Activated T-cell treated with anti-CD3 and anti-CD28 coated beads, Interleukin-2, amount 50 U/mL, for 24 hours (primary cell): ENCODE measurements around the gene ELP4.
A peak's percentile ranks its signal among the peaks of the same experiment; 100 is the strongest.

Experiments used
- DNase-seq: peaks from one replicate; pipeline ENCODE4 v3.0.0-alpha.2; 2020
- H3K27ac Mint-ChIP-seq: 2 replicates; pipeline ENCODE4 v1.8.0; 2020; ENCODE audit warnings: mild to moderate bottlenecking, mixed read lengths
- H3K27me3 Mint-ChIP-seq: 2 replicates; pipeline ENCODE4 v1.8.0; 2020; ENCODE audit warnings: mixed read lengths
- H3K36me3 Mint-ChIP-seq: 2 replicates; pipeline ENCODE4 v1.8.0; 2020; ENCODE audit warnings: low read depth, mixed read lengths
- H3K4me1 Mint-ChIP-seq: 2 replicates; pipeline ENCODE4 v1.8.0; 2020; ENCODE audit warnings: low read depth, mixed read lengths
- H3K4me3 Mint-ChIP-seq: 2 replicates; pipeline ENCODE4 v1.8.0; 2020; ENCODE audit warnings: mild to moderate bottlenecking, moderate library complexity, mixed read lengths
- H3K9me3 Mint-ChIP-seq: 2 replicates; pipeline ENCODE4 v1.8.0; 2020; ENCODE audit warnings: mixed read lengths

Gene ELP4

DNA sequence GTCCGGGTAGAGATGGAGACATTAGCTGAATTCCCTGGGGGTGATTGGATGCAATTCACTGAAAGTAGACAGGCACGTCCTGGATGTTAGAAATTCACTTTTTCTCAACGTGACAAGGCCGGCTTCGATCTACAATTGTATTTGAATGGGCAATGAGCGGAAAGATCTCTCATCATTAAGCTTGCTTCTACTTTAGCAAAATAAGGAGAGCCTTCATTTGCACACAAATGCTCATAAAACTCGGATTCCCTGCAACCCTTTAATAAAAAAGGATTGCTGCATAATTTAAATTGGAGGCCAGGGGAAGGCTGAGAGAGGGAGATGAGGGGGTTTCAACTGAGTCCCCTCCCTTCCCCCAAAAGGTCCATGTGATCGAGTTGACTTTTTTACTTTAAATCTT is 312.2 kb downstream of the ELP4 start:
- Mint-ChIP-seq H3K27me3 (peaks cover 94% of the 10 kb centered on the region), H3K9me3 (peaks cover 4% of the 10 kb centered on the region), H3K36me3 (no peaks in the 10 kb centered on the region), H3K4me3 (no peak overlapping the region), H3K4me1 (peaks cover 21% of the 10 kb centered on the region), H3K27ac (no peak overlapping the region)
- DNase-seq, result no peak

- peaks cover 93% of the 10 kb centered on the region for H3K27me3 Mint-ChIP-seq
- H3K4me1 Mint-ChIP-seq, result peaks cover 19% of the 10 kb centered on the region
- no peak for DNase-seq
- H3K4me3 Mint-ChIP-seq, result no peak overlapping the region
- H3K9me3 Mint-ChIP-seq, result peaks cover 4% of the 10 kb centered on the region
- no peak overlapping the region for H3K27ac Mint-ChIP-seq
- no peaks in the 10 kb centered on the region for H3K36me3 Mint-ChIP-seq
Measured at GRCh38 chr11:31822175-31822926, 312.8 kb downstream of the ELP4 start.

DNA sequence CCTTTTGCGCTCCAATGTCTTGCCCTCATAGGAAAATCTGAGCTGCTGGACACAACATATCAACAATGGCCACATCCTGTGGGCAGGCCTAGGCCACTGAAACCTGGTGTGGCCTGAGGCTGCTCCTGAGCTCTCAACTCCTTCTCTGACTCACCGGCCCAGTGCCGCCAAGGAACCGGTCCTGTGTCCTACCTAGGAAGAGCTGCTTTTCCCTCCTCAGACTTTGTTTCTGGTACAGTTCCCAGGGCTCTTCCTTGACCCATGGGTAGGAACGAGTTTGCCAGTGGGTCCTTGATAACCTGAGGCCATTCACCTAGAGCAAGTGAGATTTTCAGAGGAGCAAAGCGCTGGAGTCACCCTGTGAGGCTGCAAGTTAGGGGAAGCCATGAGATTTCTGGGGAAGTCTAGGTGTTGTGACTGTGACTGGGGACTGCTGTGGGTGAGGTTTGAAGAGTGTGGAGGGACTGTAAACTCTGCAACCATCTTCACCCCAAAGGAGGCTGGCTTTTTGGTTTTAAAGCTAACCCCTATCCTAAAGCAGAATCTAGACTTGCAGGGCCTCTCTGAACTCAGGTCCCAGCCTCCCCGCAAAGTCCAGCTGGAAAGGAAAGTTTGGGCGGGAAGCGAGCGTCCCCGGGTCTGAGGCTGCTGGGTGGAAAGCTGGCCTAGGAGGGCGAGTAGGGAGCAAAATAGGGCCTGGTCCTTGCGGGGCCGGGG is 313.5 kb downstream of the ELP4 start:
- peaks cover 22% of the 10 kb centered on the region for H3K4me1 Mint-ChIP-seq
- no peak overlapping the region for H3K4me3 Mint-ChIP-seq
- DNase-seq, result no peak
- H3K27me3 Mint-ChIP-seq, result peaks cover 94% of the 10 kb centered on the region
- H3K9me3 Mint-ChIP-seq, result peaks cover 4% of the 10 kb centered on the region
- no peak overlapping the region for H3K27ac Mint-ChIP-seq
- H3K36me3 Mint-ChIP-seq, result no peaks in the 10 kb centered on the region

- no peak overlapping the region for H3K4me3 Mint-ChIP-seq
- H3K9me3 Mint-ChIP-seq, result peaks cover 4% of the 10 kb centered on the region
- DNase-seq, result no peak
- H3K36me3 Mint-ChIP-seq, result no peaks in the 10 kb centered on the region
- peaks cover 90% of the 10 kb centered on the region for H3K27me3 Mint-ChIP-seq
- H3K4me1 Mint-ChIP-seq, result peaks cover 20% of the 10 kb centered on the region
- no peak overlapping the region for H3K27ac Mint-ChIP-seq
Measured at GRCh38 chr11:31823644-31824331, 314.2 kb downstream of the ELP4 start.

- H3K27me3 Mint-ChIP-seq, result peaks cover 88% of the 10 kb centered on the region
- H3K27ac Mint-ChIP-seq, result peak overlapping the region; percentile 50
- H3K4me3 Mint-ChIP-seq, result no peak overlapping the region
- peaks cover 20% of the 10 kb centered on the region for H3K4me1 Mint-ChIP-seq
- no peaks in the 10 kb centered on the region for H3K36me3 Mint-ChIP-seq
- DNase-seq, result no peak
- H3K9me3 Mint-ChIP-seq, result peaks cover 4% of the 10 kb centered on the region
Measured at GRCh38 chr11:31824332-31824878, 314.8 kb downstream of the ELP4 start.

DNA sequence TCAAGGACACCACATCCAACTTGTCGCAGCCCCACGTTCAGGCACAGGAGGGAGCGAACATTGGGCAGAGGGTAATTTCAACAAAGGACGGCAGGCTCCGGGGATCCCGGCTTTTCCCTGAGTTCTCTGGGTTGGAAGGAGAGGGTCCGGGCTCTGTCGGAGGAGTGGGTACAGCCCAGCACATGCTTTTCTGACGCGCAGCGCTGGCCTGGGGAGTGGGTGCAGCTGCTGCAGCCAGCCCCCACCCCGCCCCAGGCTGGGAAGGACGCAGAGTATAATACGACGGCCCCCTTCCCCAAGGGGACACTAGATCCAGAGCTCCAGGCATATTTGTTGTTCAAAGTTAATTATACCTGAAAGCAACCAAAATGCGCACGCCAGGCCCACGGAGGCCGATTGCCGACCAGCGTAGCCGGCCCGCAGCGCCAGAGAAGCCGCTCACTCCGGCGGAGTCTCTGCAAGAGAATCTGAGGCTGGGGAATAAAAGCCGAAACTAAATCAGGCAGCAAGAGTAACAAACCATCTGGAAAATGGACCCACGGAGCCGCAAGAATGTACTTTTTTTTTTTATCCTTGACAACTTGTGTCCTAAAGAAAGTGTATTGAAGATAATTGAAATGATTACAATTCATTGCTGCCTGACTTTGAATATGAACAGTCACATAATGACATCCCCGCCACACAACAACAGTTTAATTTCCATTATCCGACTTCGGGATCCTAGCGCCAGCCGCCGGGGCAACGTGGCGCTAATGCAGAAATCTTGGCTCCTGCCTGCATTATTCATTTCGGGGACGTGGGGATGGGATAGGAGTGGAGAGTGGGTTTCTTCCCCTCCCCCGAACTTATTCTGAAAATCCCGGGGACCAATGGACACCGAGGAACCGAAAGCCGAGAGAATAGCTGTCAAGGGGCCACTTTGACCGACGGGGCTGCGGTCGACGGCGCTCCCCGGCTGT is 315.6 kb downstream of the ELP4 start:
- no peaks in the 10 kb centered on the region for H3K36me3 Mint-ChIP-seq
- H3K27me3 Mint-ChIP-seq, result peaks cover 88% of the 10 kb centered on the region
- H3K4me3 Mint-ChIP-seq, result no peak overlapping the region
- peaks cover 20% of the 10 kb centered on the region for H3K4me1 Mint-ChIP-seq
- DNase-seq, result no peak
- H3K27ac Mint-ChIP-seq, result peak overlapping the region; percentile 50
- peaks cover 4% of the 10 kb centered on the region for H3K9me3 Mint-ChIP-seq

DNA sequence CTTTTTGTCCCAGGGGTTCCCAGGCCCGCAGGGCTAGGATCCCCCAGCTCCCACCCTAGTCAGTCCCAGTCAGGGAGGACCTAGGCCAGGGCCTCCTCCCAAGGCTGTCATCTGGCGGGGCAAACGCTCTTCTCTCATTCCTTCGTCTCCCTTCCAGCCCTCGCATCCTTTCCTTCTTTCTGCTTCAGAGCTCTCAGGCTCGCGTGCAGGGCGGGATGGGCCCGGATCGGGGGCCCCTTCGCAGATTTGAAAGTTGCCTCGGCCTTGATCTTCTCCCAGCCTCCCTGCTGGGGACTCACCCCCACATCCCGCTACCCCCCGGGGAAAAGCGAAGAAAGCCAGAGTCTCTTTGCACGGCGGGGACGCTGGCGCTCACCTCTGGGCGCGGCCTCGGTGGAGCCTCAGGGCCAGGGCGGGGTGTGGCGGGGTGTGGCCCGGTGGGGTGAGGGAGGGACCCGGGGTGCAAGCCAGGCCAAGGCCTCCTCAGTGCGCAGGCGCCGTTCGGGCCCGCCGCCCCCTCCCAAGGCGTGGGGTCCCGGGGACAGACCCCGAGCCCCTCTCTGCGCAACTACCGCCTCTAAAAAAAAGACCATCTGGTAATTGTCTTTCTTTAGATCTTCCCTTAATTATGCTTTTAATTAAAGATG is 316.4 kb downstream of the ELP4 start:
- Mint-ChIP-seq H3K9me3 (peaks cover 4% of the 10 kb centered on the region), H3K27me3 (peaks cover 86% of the 10 kb centered on the region), H3K4me3 (no peak overlapping the region), H3K4me1 (peaks cover 20% of the 10 kb centered on the region), H3K36me3 (no peaks in the 10 kb centered on the region), H3K27ac (no peak overlapping the region)
- DNase-seq, result no peak

GRCh38 chr11:31826536-31827438 is 317.2 kb downstream of the ELP4 start:
- H3K9me3 Mint-ChIP-seq, result no peaks in the 10 kb centered on the region
- H3K36me3 Mint-ChIP-seq, result no peaks in the 10 kb centered on the region
- peaks cover 20% of the 10 kb centered on the region for H3K4me1 Mint-ChIP-seq
- H3K27ac Mint-ChIP-seq, result no peak overlapping the region
- H3K27me3 Mint-ChIP-seq, result peaks cover 80% of the 10 kb centered on the region
- peak overlapping the region; percentile 23 for H3K4me3 Mint-ChIP-seq
- DNase-seq, result no peak

DNA sequence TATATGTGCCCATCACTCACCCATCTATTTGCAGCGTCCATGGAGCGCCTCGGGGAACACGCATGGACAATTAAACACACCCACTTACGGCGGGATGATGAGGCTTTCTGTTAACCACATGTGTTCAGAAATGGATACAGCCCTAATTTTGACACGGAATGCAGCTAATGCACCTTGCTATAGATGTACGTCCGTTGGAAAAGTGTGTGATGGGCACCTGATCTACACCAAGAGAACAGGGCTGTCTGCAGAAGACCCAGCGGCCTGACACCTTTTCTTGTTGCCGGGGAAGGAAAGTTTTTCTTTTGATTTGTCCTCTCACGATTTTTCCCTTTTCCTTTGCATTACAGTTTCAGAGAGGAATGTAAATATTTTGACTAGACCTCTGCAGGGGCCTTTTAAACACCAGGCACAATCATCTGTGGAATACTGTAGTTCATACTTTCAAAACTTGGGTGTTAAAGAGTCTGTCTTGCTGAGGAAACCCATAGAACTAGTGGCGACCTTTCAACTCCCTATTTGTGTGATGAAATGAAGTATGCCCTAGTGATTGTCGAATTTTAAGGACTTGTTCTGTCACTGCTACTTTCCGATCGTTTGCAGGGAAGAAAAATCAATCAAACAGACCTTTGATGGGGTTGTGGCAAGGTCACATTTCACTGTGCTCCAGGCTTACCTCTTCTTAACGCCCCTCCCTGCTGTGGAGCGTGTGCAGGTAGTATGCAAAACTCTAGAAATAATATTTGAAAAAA is 318.1 kb downstream of the ELP4 start:
- Mint-ChIP-seq H3K36me3 (no peaks in the 10 kb centered on the region), H3K27me3 (peaks cover 72% of the 10 kb centered on the region), H3K27ac (no peak overlapping the region), H3K4me1 (peaks cover 20% of the 10 kb centered on the region), H3K9me3 (no peaks in the 10 kb centered on the region), H3K4me3 (peak overlapping the region; percentile 23)
- no peak for DNase-seq

- no peak overlapping the region for H3K27ac Mint-ChIP-seq
- H3K4me3 Mint-ChIP-seq, result no peak overlapping the region
Measured at GRCh38 chr11:31828217-31828616, 318.6 kb downstream of the ELP4 start.

DNA sequence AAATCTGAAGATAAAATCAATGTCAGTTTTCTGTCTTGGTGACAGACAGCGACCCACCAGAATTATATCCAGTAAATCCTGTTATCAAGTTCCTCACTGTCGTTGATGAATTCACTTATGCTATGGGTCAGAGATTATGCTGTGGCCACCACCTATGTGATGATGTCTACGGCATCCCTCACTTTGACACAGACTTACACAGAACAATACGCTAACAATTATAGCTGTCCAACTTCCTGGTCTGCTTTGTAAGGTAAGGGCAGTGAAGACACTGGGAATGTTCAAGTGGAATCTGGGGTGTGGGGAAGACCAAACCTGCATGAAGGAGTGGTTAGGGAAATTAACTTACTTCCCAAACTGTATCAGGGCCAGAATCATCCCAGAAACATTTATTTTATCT is 320.8 kb downstream of the ELP4 start:
- Mint-ChIP-seq H3K9me3 (no peaks in the 10 kb centered on the region), H3K36me3 (no peaks in the 10 kb centered on the region), H3K4me1 (peaks cover 17% of the 10 kb centered on the region), H3K4me3 (no peak overlapping the region), H3K27me3 (peaks cover 44% of the 10 kb centered on the region), H3K27ac (no peak overlapping the region)
- DNase-seq, result no peak

More at GRCh38 chr11:31828217-31828616, 318.6 kb downstream of the ELP4 start:
- H3K4me1 Mint-ChIP-seq, result peaks cover 20% of the 10 kb centered on the region
- peaks cover 66% of the 10 kb centered on the region for H3K27me3 Mint-ChIP-seq
- no peaks in the 10 kb centered on the region for H3K9me3 Mint-ChIP-seq
- no peaks in the 10 kb centered on the region for H3K36me3 Mint-ChIP-seq
- no peak for DNase-seq

DNA sequence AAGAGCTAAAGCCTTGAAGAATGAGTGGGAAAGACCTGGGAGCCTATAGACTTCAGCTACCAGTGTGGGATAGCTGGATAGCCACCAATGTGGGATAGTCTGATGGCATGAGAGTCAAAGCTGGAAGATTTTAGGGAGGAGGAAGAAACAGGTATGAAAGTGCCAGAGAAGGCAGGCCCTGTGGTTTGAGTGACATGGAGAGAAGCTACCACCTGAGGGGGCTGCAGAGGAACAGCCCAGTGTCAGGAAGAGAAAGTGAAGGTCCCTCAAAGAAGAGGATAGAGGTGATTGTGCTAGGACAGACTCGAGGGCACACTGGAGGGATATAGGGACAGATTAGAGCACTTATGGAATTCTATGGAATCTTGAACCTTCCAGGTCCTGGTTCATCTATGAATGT is 324.7 kb downstream of the ELP4 start:
- no peak for DNase-seq
- peaks cover 30% of the 10 kb centered on the region for H3K27me3 Mint-ChIP-seq
- no peaks in the 10 kb centered on the region for H3K9me3 Mint-ChIP-seq
- no peak overlapping the region for H3K4me3 Mint-ChIP-seq
- no peak overlapping the region for H3K27ac Mint-ChIP-seq
- no peaks in the 10 kb centered on the region for H3K36me3 Mint-ChIP-seq
- no peaks in the 10 kb centered on the region for H3K4me1 Mint-ChIP-seq
